Fibroblast of mammary gland (primary cell): ENCODE measurements around the gene MYOD1.

Source experiments
- DNase-seq: peaks from one replicate; pipeline ENCODE4 v3.0.0-alpha.2; 2010; ENCODE audit warnings: low read depth
- H3K4me3 ChIP-seq: 2 replicates; pipeline ENCODE4 v1.5.1; 2011; ENCODE audit warnings: low read depth, mild to moderate bottlenecking, low read length, moderate library complexity; ENCODE audit not compliant: control insufficient read depth
- TF ChIP-seq, protein P1 (sequence below): conservative IDR thresholded peaks from 2 replicates; pipeline ENCODE4 v1.5.1; 2011; ENCODE audit warnings: low read depth, low read length, inconsistent platforms; ENCODE audit not compliant: control insufficient read depth, insufficient read depth

MYOD1 gene

DNA sequence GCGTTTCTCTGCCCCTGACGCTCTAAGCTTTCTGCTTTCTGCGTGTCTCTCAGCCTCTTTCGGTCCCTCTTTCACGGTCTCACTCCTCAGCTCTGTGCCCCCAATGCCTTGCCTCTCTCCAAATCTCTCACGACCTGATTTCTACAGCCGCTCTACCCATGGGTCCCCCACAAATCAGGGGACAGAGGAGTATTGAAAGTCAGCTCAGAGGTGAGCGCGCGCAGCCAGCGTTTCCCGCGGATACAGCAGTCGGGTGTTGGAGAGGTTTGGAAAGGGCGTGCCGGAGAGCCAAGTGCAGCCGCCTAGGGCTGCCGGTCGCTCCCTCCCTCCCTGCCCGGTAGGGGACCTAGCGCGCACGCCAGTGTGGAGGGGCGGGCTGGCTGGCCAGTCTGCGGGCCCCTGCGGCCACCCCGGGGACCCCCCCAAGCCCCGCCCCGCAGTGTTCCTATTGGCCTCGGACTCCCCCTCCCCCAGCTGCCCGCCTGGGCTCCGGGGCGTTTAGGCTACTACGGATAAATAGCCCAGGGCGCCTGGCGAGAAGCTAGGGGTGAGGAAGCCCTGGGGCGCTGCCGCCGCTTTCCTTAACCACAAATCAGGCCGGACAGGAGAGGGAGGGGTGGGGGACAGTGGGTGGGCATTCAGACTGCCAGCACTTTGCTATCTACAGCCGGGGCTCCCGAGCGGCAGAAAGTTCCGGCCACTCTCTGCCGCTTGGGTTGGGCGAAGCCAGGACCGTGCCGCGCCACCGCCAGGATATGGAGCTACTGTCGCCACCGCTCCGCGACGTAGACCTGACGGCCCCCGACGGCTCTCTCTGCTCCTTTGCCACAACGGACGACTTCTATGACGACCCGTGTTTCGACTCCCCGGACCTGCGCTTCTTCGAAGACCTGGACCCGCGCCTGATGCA is at the start of gene MYOD1:
Gene MYOD1, plus strand, starts transcription at position 544 of the 910 bp plus-strand sequence. Its CDS starts 212 bp downstream, at position 756.
- peak; percentile 5 for DNase-seq
- H3K4me3 ChIP-seq = no peak within 1 kb of the TSS
- TF ChIP-seq, protein P1, sequence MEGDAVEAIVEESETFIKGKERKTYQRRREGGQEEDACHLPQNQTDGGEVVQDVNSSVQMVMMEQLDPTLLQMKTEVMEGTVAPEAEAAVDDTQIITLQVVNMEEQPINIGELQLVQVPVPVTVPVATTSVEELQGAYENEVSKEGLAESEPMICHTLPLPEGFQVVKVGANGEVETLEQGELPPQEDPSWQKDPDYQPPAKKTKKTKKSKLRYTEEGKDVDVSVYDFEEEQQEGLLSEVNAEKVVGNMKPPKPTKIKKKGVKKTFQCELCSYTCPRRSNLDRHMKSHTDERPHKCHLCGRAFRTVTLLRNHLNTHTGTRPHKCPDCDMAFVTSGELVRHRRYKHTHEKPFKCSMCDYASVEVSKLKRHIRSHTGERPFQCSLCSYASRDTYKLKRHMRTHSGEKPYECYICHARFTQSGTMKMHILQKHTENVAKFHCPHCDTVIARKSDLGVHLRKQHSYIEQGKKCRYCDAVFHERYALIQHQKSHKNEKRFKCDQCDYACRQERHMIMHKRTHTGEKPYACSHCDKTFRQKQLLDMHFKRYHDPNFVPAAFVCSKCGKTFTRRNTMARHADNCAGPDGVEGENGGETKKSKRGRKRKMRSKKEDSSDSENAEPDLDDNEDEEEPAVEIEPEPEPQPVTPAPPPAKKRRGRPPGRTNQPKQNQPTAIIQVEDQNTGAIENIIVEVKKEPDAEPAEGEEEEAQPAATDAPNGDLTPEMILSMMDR = no peak

DNA sequence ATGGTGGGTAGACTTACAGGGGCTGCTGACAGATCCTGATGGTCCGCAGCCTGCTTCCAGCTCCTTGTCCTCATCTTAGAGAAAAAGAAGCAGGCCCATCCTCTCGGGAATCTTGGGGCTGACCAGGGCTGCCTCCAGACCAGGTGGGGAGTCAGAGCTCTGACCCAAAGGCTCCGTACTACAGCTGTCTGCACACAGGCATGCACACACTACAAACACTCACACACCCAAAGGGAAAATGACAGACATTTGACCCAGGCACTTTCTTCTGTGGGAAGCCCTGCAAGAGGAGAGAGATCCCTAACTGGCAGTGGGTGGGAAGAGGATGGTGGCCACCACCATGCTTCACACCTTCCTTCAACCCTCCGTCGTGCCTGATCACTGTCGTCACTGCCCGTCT is 46.9 kb upstream of the MYOD1 start:
- H3K4me3 ChIP-seq = no peak overlapping the region
- TF ChIP-seq, protein P1 = no peak
- no peak for DNase-seq

DNA sequence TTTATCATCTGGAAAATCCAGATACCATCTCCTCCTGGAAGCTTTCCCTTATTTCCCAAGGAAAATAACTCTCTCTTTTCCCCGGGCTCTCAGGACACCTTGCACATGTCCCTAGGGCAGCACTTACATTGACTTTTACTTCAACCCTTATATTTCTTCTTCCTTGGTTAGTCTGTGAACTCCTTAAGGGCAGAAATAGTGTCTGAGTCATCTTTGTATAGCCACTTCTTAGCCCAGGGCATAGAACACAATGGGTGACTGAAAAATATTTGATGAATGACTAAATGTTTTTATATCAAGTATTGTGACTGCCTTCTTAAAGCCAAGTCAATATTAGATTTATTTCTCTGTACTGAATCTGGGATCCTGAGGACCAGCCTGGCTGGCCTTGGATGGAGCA is 45.4 kb upstream of the MYOD1 start:
- no peak for DNase-seq
- H3K4me3 ChIP-seq = no peak overlapping the region
- TF ChIP-seq, protein P1 = no peak

DNA sequence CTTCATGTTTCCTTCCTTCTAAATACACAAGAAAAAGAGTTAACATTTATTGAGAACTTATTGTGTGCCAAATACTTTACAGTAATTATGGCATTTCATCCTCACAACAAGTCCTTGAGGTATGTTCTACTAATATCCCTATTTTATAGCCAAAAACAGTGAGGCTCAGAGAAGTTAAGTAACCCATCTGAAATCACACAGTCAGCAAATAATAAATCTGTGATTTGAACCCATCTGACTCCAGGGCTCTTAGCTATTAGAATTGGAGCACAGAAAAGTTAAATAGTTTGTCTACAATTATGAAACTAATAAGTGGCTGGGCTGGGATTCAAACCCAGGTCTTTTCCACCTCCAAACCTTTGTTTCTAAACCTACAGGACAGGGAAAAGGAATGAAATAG is 36.5 kb upstream of the MYOD1 start:
- no peak for DNase-seq
- no peak overlapping the region for H3K4me3 ChIP-seq
- TF ChIP-seq, protein P1 = no peak

DNA sequence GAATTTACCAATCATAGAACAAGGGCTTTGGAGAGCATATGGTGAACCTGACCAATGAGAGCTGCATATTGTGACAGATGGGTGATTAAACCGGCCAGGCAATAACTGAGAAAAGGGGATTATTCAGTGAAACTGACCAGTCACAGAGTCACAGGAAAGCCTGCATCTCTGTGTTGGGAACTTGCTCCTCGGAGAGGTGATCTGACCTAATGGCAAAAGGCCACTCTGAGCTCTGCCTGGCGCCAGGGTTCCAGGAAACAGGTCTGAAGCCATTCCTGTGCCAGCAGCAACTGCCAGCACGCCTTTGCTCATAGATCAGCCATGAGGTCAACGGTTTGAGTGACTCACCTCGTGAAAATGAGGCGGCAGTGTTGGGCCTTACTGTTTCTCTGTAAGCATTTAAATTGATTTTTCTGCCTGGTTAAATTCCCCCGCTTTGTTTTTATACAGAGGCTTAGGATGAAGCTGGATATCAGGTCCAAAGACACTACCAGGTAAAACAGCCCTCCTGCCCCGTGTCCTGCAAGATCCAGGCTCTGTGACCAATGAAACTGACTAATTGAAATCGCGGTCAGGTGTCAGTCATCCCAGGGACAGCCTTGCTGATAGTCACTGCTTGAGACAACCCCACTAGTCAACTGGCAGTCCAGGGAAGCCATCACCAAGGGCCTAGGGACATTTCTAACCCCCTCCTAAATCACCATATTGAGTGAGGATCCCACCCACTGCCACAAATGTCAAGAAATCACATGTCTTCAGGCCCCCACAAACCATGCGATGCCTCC is 35.8 kb upstream of the MYOD1 start:
- no peak overlapping the region for H3K4me3 ChIP-seq
- peak; percentile 76 for DNase-seq
- TF ChIP-seq, protein P1 = no peak

DNA sequence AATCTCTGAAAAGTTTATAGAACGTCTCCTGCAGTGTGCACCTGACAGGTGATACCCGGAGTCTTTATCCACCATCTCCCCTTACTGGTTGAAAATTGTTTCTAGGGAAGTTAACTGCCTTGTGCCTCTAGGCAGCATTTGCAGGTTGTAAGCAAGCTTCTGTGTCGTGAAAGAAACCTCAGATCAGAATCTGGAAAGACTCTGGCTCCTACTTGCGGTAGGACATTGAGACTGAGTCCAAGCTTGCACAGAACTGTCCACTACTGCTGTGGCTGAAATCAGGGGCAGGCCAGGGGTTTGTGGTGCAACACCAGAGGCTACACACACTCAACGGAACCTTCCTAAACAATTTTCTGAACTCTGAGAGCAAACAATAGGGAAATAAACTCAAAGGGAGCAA is 34.8 kb upstream of the MYOD1 start:
- no peak overlapping the region for H3K4me3 ChIP-seq
- no peak for DNase-seq
- TF ChIP-seq, protein P1 = no peak
